A375 (cell line): ENCODE measurements around the gene PDCD2. TPM values are rescaled to one million over a fixed set of nuclear protein-coding genes. Genes with fewer than 3 reads are reported as not detected.

Experiments
- total RNA-seq: library from RNA; depleted of rRNA; stranded (reverse); fragments of >200 nt; shearing (Covaris generic); gene quantifications from 2 replicates; pipeline ENCODE4 v1.2.3, GENCODE V29; 2014; rRNA removed

The PDCD2 gene, protein sequence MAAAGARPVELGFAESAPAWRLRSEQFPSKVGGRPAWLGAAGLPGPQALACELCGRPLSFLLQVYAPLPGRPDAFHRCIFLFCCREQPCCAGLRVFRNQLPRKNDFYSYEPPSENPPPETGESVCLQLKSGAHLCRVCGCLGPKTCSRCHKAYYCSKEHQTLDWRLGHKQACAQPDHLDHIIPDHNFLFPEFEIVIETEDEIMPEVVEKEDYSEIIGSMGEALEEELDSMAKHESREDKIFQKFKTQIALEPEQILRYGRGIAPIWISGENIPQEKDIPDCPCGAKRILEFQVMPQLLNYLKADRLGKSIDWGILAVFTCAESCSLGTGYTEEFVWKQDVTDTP
- 109 and 123 TPM in 2 replicates for total RNA-seq

DNA sequence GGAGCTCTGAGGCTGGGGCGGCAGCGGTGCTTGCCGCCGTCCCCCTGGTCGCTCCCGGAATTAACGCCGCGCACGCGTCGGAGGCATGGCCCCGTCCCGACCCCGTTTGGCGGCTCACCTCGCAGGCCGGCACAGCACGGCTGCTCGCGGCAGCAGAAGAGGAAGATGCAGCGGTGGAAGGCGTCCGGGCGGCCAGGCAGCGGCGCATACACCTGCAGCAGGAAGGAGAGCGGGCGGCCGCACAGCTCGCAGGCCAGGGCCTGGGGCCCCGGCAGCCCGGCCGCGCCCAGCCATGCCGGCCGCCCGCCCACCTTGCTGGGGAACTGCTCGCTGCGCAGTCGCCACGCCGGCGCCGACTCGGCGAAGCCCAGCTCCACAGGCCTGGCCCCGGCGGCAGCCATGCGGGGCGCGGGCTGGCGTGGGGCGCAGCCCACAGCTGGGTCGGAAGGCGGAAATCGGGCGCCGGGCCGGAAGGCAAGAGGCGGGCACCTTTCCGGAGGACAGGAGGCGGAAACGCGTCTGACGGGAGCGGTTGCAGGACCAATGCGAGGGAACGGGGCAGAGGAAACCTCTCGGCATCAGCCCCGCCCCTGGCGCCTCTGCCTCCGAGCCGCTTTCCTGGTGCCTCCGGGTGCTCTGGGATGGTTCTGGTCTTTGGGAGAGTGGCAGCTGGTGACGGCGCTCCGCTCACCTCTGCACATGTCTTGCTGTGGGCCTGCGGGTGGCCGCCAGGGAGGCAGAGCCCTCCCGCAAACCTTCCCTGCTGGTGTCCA lies at the start of gene PDCD2:
TSS of gene PDCD2 (minus strand) at position 457 of the 773 bp plus-strand sequence. CDS start at position 401, 56 bp downstream.

DNA sequence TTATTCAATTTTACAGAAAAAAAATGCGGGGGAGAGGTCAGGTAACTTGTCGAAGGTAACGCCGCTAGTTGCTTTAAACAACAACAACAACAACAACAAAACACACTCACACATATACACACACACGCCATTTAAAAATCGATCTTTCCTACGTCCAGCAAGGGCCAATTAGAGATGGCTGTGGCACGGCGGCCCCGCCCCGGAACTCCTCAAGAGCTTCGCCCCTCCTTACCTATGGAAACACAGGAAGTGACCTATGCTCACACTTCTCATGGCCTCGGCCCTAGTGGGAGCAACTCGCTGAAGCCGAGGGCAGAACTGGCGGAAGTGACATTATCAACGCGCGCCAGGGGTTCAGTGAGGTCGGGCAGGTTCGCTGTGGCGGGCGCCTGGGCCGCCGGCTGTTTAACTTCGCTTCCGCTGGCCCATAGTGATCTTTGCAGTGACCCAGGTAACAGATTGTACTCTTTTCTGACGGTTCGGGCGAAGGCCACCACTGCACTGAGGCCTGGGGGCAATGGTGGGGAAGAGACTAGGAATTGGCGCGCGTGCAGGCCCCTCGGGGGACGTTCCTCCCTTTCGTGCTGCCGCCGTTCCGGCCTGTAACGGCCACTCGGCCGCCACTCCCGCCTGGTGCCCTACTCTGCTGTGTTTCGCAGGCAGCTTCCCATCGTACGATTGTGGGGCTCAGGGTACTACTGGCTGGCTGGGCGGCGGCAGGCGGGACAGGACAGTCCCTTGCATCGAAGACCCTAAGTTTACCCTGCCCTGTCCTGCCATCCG lies 30.2 kb downstream of the PDCD2 start, which contains the start of gene TBP:
TSS of gene TBP (plus strand) at position 357 of the 783 bp plus-strand sequence. CDS start 2,661 bp downstream, outside the sequence.

DNA sequence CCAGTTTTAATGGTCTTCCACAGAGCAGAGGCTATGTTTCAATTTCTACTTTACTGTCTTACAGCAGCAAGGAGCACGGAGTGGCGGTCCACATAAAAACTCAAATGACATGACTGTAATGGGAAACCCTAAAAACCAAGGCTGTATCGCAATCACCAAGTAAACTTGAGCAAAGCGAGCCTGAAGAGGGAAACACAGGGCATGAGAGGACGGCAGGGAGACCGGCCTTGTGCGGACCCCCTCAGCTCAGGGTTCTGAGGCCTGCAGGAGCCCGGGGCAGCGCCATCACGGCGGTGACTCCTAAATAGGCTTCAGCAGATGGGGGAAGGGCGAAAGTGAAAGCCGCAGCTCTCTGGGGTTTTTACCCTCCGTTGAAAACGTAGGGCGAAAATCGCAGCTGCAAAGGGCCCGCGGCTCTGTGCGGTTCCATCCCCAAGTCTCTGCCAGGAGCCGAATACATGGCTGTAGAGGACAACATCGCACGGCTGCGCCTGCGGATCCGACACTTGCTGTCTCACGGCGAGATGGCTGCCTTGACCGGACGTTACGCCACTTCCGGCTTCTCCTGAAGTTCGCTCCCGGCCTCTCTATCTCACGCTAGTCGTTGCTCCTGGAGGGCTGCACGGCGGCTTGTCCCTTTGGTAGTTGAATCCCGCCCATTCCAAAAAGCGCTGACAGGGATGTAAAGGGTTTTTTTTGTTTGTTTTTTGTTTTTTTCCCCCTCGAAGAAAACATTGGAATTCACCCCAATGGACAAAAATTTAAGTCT lies 31.5 kb downstream of the PDCD2 start, which contains the start of gene PSMB1:
TSS of gene PSMB1 (minus strand) at position 543 of the 769 bp plus-strand sequence. CDS start at position 478, 65 bp downstream.

Other genes starting within 250 kb of the PDCD2 start
- 361 and 382 TPM in 2 replicates for gene PSMB1, start 31.3 kb downstream of the PDCD2 start, total RNA-seq
- 18.0 and 19.0 TPM in 2 replicates for gene TBP, start 30.3 kb downstream of the PDCD2 start, total RNA-seq